OCI-LY1 (cell line): ENCODE data around the gene ESPN.

Experiments used
- CTCF ChIP-seq: fragments of 200-600 bp; sonication (generic), shearing (Covaris generic); IDR thresholded peaks from 2 replicates; pipeline ENCODE4 v1.5.1; 2017; ENCODE audit warnings: mild to moderate bottlenecking, antibody characterized with exemption, low read length, moderate library complexity, mixed read lengths
- EZH2 ChIP-seq: fragments of 200-600 bp; sonication (generic), shearing (Covaris generic); IDR thresholded peaks from 2 replicates; pipeline ENCODE4 v1.8.0; 2017; ENCODE audit warnings: borderline replicate concordance, mixed run types, mild to moderate bottlenecking, antibody characterized with exemption, low read length, moderate library complexity, mixed read lengths

GRCh38 chr1:6424619-6425593, at the start of gene ESPN:
- no peak for TF ChIP-seq EZH2
- TF ChIP-seq CTCF: no peak
